Keratinocyte (primary cell): Measurements from ENCODE around the gene SNTG2.

Experiments used
- CTCF ChIP-seq, 3 experiments: IDR thresholded peaks in 1 of 3; conservative IDR thresholded peaks in 1 of 3; optimal IDR thresholded peaks in 1 of 3; 2 replicates in 2 of 3; 3 replicates in 1 of 3; pipeline versions ENCODE3 to v1.5.1; 2011; ENCODE audit warnings: low read length in 3 of 3, mild to moderate bottlenecking in 3 of 3, moderate library complexity in 2 of 3, control low read depth in 1 of 3, inconsistent platforms in 1 of 3; ENCODE audit not compliant: insufficient read depth in 2 of 3; ENCODE audit errors: extremely low read depth in 1 of 3
- EZH2 ChIP-seq: IDR thresholded peaks from one replicate; pipeline ENCODE4 v1.6.1; 2012; ENCODE audit warnings: inconsistent platforms, mild to moderate bottlenecking, low read length, moderate library complexity

- TF ChIP-seq CTCF (optimal IDR thresholded peaks at IDR 0.05 in 1 of 3, IDR thresholded peaks at IDR 0.05 in 1 of 3, conservative IDR thresholded peaks at IDR 0.05 in 1 of 3; ENCODE audit: extremely low read depth in 1 of 3, insufficient read depth in 2 of 3, low read length in 3 of 3) (no peak), EZH2 (no peak)
Observed at GRCh38 chr2:964562-964961, 13.9 kb downstream of the SNTG2 start.
